HepG2 (cell line): Measurements from ENCODE around the gene NEK5. TPM values are rescaled to one million over a fixed set of nuclear protein-coding genes. Genes with fewer than 3 reads are reported as not detected.
A peak's percentile ranks its signal among the peaks of the same experiment; 100 is the strongest.

Source experiments
- ADNP ChIP-seq: sonication (generic); formaldehyde crosslinking; IDR thresholded peaks from 2 replicates; pipeline ENCODE4 v1.4.0; 2020; ENCODE audit warnings: missing genetic modification reagents
- AHR ChIP-seq: IDR thresholded peaks from 2 replicates; pipeline ENCODE4 v1.6.1; 2018; ENCODE audit warnings: missing genetic modification reagents, missing compliant biosample characterization
- ARID5B ChIP-seq: IDR thresholded peaks from 2 replicates; pipeline ENCODE4 v1.4.0; 2020; ENCODE audit warnings: mild to moderate bottlenecking, missing genetic modification reagents
- HDAC2 ChIP-seq: sonication (generic); formaldehyde crosslinking; IDR thresholded peaks from 2 replicates; pipeline ENCODE4 v1.4.0; 2020; ENCODE audit warnings: missing genetic modification reagents
- HOXA3 ChIP-seq: sonication (generic); formaldehyde crosslinking; IDR thresholded peaks from 2 replicates; pipeline ENCODE4 v1.5.0; 2020; ENCODE audit warnings: missing genetic modification reagents
- MTA1 ChIP-seq: sonication (generic); formaldehyde crosslinking; IDR thresholded peaks from 2 replicates; pipeline ENCODE4 v1.4.0; 2020; ENCODE audit warnings: missing genetic modification reagents, mild to moderate bottlenecking, borderline replicate concordance
- NFE2 ChIP-seq: sonication (generic); formaldehyde crosslinking; IDR thresholded peaks from 2 replicates; pipeline ENCODE4 v1.4.0; 2020; ENCODE audit warnings: missing genetic modification reagents
- NFE2L2 ChIP-seq: fragments of 150-350 bp; IDR thresholded peaks from 2 replicates; pipeline ENCODE4 v1.6.1; 2014; ENCODE audit warnings: low read length
- PITX1 ChIP-seq: sonication (generic); formaldehyde crosslinking; IDR thresholded peaks from 2 replicates; pipeline ENCODE4 v1.5.1; 2020; ENCODE audit warnings: mild to moderate bottlenecking, missing genetic modification reagents
- POLR2AphosphoS2 ChIP-seq: IDR thresholded peaks from 2 replicates; pipeline ENCODE4 v1.6.1; 2011; ENCODE audit warnings: low read depth, low read length, improper control_type of control experiment
- REPIN1 ChIP-seq: sonication (generic); formaldehyde crosslinking; IDR thresholded peaks from 2 replicates; pipeline ENCODE4 v1.8.0; 2022; ENCODE audit warnings: missing genetic modification reagents, low read depth, mild to moderate bottlenecking, borderline replicate concordance
- SIN3A ChIP-seq: IDR thresholded peaks from 2 replicates; pipeline ENCODE4 v1.6.1; 2011; ENCODE audit warnings: low read depth, mild to moderate bottlenecking, control low read depth, low read length, borderline replicate concordance
- SRSF1 ChIP-seq: fragments of 200-400 bp; formaldehyde crosslinking; optimal IDR thresholded peaks from 2 replicates; pipeline ENCODE3; 2017; ENCODE audit warnings: mild to moderate bottlenecking, low read depth, low read length, moderate library complexity
- ZNF629 ChIP-seq: sonication (generic); formaldehyde crosslinking; conservative IDR thresholded peaks from 2 replicates; pipeline ENCODE4 v1.5.0; 2020; ENCODE audit warnings: missing genetic modification reagents
- ZNF737 ChIP-seq: sonication (generic); formaldehyde crosslinking; IDR thresholded peaks from 2 replicates; pipeline ENCODE4 v1.5.0; 2020; ENCODE audit warnings: missing genetic modification reagents, mild to moderate bottlenecking, borderline replicate concordance
- ZNF749 ChIP-seq: sonication (generic); formaldehyde crosslinking; IDR thresholded peaks from 2 replicates; pipeline ENCODE4 v1.8.0; 2022; ENCODE audit warnings: mild to moderate bottlenecking, missing genetic modification reagents, moderate library complexity, borderline replicate concordance
- polyA plus RNA-seq, 8 experiments: library from polyadenylated mRNA; depleted of rRNA in 3 of 8; stranded (reverse) in 7 of 8; unstranded in 1 of 8; fragments of >200 nt; fragmentation: Illumina TruSeq in 4 of 8; extraction: Trizol in 4 of 8; gene quantifications; 2 replicates each; pipeline versions ENCODE4 v1.2.1 to v1.2.3, GENCODE V29; 2011 to 2016; ENCODE audit warnings: low read depth in 4 of 8, missing spikeins in 1 of 8, mixed read lengths in 1 of 8; ENCODE audit not compliant: insufficient read depth in 1 of 8
- total RNA-seq, 5 experiments: library from RNA; depleted of rRNA; stranded (reverse); fragments of >200 nt; fragmentation: Illumina TruSeq; extraction: Trizol; gene quantifications; 2 replicates each; pipeline ENCODE4 v1.2.3, GENCODE V29; 2016; ENCODE audit warnings: low read depth in 1 of 5
- TF ChIP-seq, protein P1 (sequence below): sonication (generic); formaldehyde crosslinking; IDR thresholded peaks from 2 replicates; pipeline ENCODE4 v1.9.0; 2021; ENCODE audit warnings: missing genetic modification reagents, mild to moderate bottlenecking, borderline replicate concordance
- TF ChIP-seq, protein P2 (sequence below): fragments of 450-650 bp; IDR thresholded peaks from 2 replicates; pipeline ENCODE4 v1.6.1; 2017

The NEK5 gene
- total and polyA plus RNA-seq, 2 of the 13 experiments (the other 11 are each of a cell fraction or from before 2014, with no cell fraction given), result 0.12 to 0.22 TPM

DNA sequence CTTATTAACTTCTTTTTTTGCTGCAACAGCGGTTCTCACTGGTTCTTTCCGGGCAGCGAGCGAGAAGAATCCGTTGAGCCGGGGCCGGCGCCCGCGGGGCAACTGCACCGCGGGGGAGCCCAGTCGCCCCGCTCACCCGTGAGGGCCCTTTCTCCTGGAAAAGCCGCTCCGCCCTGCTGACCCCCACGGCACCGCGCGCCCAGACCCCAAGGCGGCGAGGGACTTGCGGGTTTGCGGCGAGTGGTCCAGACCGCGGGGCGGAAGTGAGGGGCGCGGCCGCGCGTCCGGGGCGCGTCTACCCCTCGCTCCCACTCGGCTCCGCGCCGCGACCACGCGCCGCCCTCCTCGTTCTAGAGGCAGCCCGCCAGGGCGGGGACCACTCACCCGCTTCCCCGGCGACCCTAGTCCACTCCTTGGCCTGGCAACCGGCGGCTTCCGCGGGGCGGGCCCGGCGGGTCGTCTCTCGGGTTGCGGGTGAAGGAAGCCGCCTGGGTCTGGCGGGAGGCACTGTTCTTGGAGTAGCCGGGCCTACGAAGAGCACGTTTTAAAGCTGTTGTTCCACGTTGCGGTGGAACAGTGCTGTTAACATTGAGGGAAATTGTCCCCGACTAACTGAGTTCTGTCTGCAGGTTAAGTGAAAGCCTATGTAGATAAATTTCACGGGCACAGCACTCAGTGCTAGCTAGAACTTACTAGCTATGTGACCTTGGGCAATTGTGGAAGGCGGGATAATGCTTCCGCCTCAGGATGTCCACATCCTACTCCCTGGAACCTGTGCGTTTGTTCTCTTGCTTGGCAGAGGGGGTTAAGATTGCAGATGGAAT is 30.5 kb upstream of the NEK5 start, which contains the start of gene NEK3 (continued):
- TF ChIP-seq ARID5B, result 0 out of 2 replicates have a peak, but pooled peaks have one; percentile 55
- peak; percentile 43; the same call in 1 of the 2 replicates for TF ChIP-seq REPIN1 (CRISPR knock-in tag)
- 0 out of 2 replicates have a peak, but pooled peaks have one; percentile 88 for TF ChIP-seq ZNF737 (CRISPR knock-in tag)
- TF ChIP-seq PITX1 (CRISPR knock-in tag), result peak; percentile 19; the same call in 1 of the 2 replicates
- TF ChIP-seq SRSF1, result no peak
- TF ChIP-seq, protein P1, sequence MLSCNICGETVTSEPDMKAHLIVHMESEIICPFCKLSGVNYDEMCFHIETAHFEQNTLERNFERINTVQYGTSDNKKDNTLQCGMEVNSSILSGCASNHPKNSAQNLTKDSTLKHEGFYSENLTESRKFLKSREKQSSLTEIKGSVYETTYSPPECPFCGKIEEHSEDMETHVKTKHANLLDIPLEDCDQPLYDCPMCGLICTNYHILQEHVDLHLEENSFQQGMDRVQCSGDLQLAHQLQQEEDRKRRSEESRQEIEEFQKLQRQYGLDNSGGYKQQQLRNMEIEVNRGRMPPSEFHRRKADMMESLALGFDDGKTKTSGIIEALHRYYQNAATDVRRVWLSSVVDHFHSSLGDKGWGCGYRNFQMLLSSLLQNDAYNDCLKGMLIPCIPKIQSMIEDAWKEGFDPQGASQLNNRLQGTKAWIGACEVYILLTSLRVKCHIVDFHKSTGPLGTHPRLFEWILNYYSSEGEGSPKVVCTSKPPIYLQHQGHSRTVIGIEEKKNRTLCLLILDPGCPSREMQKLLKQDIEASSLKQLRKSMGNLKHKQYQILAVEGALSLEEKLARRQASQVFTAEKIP (CRISPR knock-in tag), result no peak
- peak; percentile 83; the same call in 1 of the 2 replicates for TF ChIP-seq ZNF749 (CRISPR knock-in tag)
- TF ChIP-seq, protein P2, sequence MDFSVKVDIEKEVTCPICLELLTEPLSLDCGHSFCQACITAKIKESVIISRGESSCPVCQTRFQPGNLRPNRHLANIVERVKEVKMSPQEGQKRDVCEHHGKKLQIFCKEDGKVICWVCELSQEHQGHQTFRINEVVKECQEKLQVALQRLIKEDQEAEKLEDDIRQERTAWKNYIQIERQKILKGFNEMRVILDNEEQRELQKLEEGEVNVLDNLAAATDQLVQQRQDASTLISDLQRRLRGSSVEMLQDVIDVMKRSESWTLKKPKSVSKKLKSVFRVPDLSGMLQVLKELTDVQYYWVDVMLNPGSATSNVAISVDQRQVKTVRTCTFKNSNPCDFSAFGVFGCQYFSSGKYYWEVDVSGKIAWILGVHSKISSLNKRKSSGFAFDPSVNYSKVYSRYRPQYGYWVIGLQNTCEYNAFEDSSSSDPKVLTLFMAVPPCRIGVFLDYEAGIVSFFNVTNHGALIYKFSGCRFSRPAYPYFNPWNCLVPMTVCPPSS, result no peak
- 0 out of 2 replicates have a peak, but pooled peaks have one; percentile 41 for TF ChIP-seq ZNF629 (CRISPR knock-in tag)
- TF ChIP-seq SIN3A, result 0 out of 2 replicates have a peak, but pooled peaks have one; percentile 44
- TF ChIP-seq NFE2 (CRISPR knock-in tag), result no peak
- TF ChIP-seq ADNP, result no peak
- TF ChIP-seq HDAC2, result peak; percentile 47; the same call in 1 of the 2 replicates
- TF ChIP-seq HOXA3, result peak; percentile 84; the same call in 1 of the 2 replicates
- no peak for TF ChIP-seq NFE2L2
- no peak for TF ChIP-seq POLR2AphosphoS2
- TF ChIP-seq AHR (CRISPR knock-in tag), result 0 out of 2 replicates have a peak, but pooled peaks have one; percentile 44
- peak; percentile 89; the same call in 1 of the 2 replicates for TF ChIP-seq MTA1 (CRISPR knock-in tag)
